ENCODE results near the gene FBP1. TPM values are rescaled to one million over a fixed set of nuclear protein-coding genes. Genes with fewer than 3 reads are reported as not detected.
"Not testable (repeated sequence)": the region's sequence is repeated elsewhere in the genome, so short reads cannot be mapped to it uniquely, and the experiment has no call there.

Gene FBP1
- total RNA-seq, 3 donors from 2014 or later: 7.4 to 41.1 (median 33.4) TPM

DNA sequence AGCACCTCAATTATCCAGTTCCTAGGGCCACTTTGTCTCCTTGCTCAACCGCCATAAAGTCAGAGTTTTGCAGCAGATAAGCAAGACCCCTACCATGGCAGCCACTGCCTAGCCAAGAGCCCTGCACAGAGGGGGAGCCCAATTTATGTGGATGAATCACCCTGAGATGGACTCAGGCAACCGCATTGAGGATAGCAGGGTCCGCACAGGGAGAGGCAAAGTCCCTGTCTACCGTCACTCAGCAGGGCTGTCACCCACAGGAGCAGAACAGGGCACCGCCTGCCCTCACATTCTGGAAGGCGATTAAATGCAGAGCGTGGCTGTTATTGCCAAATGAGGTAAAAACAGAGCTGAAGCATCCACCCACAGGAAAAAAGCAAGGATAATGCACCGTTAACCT is 47.4 kb downstream of the FBP1 start:
- Histone ChIP-seq H3K4me1 (no peaks in the 10 kb centered on the region), H3K27ac (no peak overlapping the region), H3K9me3 (no peaks in the 10 kb centered on the region), H3K36me3 (no peaks in the 10 kb centered on the region), H3K27me3 (no peaks in the 10 kb centered on the region), H3K4me3 (no peak overlapping the region)
- no peak for DNase-seq (ENCODE audit: low spot score in 2 of 2)
- intact Hi-C loops (cut with DNase I; ENCODE audit: low total_unique reads): no loop called here
- no peak for TF ChIP-seq POLR2AphosphoS5 (IDR thresholded peaks at IDR 0.05)
- TF ChIP-seq, protein P1, sequence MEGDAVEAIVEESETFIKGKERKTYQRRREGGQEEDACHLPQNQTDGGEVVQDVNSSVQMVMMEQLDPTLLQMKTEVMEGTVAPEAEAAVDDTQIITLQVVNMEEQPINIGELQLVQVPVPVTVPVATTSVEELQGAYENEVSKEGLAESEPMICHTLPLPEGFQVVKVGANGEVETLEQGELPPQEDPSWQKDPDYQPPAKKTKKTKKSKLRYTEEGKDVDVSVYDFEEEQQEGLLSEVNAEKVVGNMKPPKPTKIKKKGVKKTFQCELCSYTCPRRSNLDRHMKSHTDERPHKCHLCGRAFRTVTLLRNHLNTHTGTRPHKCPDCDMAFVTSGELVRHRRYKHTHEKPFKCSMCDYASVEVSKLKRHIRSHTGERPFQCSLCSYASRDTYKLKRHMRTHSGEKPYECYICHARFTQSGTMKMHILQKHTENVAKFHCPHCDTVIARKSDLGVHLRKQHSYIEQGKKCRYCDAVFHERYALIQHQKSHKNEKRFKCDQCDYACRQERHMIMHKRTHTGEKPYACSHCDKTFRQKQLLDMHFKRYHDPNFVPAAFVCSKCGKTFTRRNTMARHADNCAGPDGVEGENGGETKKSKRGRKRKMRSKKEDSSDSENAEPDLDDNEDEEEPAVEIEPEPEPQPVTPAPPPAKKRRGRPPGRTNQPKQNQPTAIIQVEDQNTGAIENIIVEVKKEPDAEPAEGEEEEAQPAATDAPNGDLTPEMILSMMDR (IDR thresholded peaks at IDR 0.05): no peak
- TF ChIP-seq POLR2A (IDR thresholded peaks at IDR 0.05): no peak

GRCh38 chr9:94591046-94591545 is 48.2 kb downstream of the FBP1 start:
- H3K27ac ChIP-seq; H3K4me1 ChIP-seq; H3K4me3 ChIP-seq; DNase-seq (ENCODE audit: low spot score in 2 of 2); H3K9me3 ChIP-seq; intact Hi-C loops (cut with DNase I; ENCODE audit: low total_unique reads); H3K36me3 ChIP-seq; H3K27me3 ChIP-seq: not testable (repeated sequence)

- Histone ChIP-seq H3K4me3 (no peak overlapping the region), H3K27me3 (no peaks in the 10 kb centered on the region), H3K27ac (no peak overlapping the region), H3K4me1 (no peaks in the 10 kb centered on the region), H3K36me3 (no peaks in the 10 kb centered on the region), H3K9me3 (no peaks in the 10 kb centered on the region)
- intact Hi-C loops (cut with DNase I; ENCODE audit: low total_unique reads): no loop called here
- no peak for TF ChIP-seq POLR2AphosphoS5 (IDR thresholded peaks at IDR 0.05)
- TF ChIP-seq POLR2A (IDR thresholded peaks at IDR 0.05): no peak
- TF ChIP-seq, protein P1 (IDR thresholded peaks at IDR 0.05): no peak
- no peak for DNase-seq (ENCODE audit: low spot score in 2 of 2)
Measured at GRCh38 chr9:94588681-94589080, 50.6 kb downstream of the FBP1 start.

- Histone ChIP-seq H3K4me3 (peak overlapping the region in 1 of 3 donors; percentile 39), H3K36me3 (no peaks in the 10 kb centered on the region), H3K27ac (no peak overlapping the region), H3K4me1 (no peaks in the 10 kb centered on the region), H3K9me3 (no peaks in the 10 kb centered on the region), H3K27me3 (no peaks in the 10 kb centered on the region)
- no peak for TF ChIP-seq POLR2AphosphoS5 (IDR thresholded peaks at IDR 0.05)
- no peak for TF ChIP-seq POLR2A (IDR thresholded peaks at IDR 0.05)
- TF ChIP-seq, protein P1 (IDR thresholded peaks at IDR 0.05): no peak
- DNase-seq (ENCODE audit: low spot score in 2 of 2): no peak
- intact Hi-C loops (cut with DNase I; ENCODE audit: low total_unique reads): no loop called here
Measured at GRCh38 chr9:94586814-94587213, 52.5 kb downstream of the FBP1 start.

GRCh38 chr9:94586316-94586715 is 53.0 kb downstream of the FBP1 start:
- peak overlapping the region in 1 of 3 donors; percentile 39 for H3K4me3 ChIP-seq
- H3K9me3 ChIP-seq: no peaks in the 10 kb centered on the region
- no peaks in the 10 kb centered on the region for H3K4me1 ChIP-seq
- H3K27me3 ChIP-seq: no peaks in the 10 kb centered on the region
- no peak overlapping the region for H3K27ac ChIP-seq
- no peaks in the 10 kb centered on the region for H3K36me3 ChIP-seq
- DNase-seq (ENCODE audit: low spot score in 2 of 2): no peak
- intact Hi-C loops (cut with DNase I; ENCODE audit: low total_unique reads): no loop called here
- TF ChIP-seq POLR2A (IDR thresholded peaks at IDR 0.05) (no peak), POLR2AphosphoS5 (IDR thresholded peaks at IDR 0.05) (no peak)
- TF ChIP-seq, protein P1 (IDR thresholded peaks at IDR 0.05): no peak

DNA sequence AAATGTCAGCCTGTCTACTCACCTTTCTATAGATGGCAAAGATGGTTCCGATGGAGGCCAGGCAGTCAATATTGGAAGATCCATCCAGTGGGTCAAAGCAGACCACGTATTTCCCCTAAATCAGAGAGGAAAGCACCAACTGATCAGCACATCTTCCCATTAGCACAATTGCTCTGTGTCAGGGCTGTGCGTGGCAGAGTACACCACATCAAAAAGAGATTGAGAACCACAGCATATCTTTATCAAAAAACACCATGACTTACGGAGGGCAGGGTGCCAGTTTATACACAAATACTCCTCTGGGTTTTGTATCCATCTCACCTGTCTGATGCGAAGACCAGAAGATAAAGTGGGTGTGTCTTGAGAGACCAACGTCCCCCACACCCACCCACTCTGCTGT is 54.8 kb downstream of the FBP1 start:
- intact Hi-C loops (cut with DNase I; ENCODE audit: low total_unique reads): no loop called here
- Histone ChIP-seq H3K36me3 (no peaks in the 10 kb centered on the region), H3K27me3 (no peaks in the 10 kb centered on the region), H3K9me3 (no peaks in the 10 kb centered on the region), H3K4me3 (no peak overlapping the region), H3K4me1 (no peaks in the 10 kb centered on the region), H3K27ac (no peak overlapping the region)
- no peak for DNase-seq (ENCODE audit: low spot score in 2 of 2)
- no peak for TF ChIP-seq POLR2A (IDR thresholded peaks at IDR 0.05)
- TF ChIP-seq POLR2AphosphoS5 (IDR thresholded peaks at IDR 0.05): no peak
- TF ChIP-seq, protein P1 (IDR thresholded peaks at IDR 0.05): no peak
